Suprapubic skin (tissue), 4 donors: ENCODE results near the gene EIF2AK2.

Source experiments
- CTCF ChIP-seq, 2 donors: fragments of 200-600 bp in 1 of 2; fragments of 450-650 bp in 1 of 2; sonication (generic) in 1 of 2; IDR thresholded peaks; one replicate each; pipeline ENCODE4 v1.5.1; 2016 to 2019; ENCODE audit warnings: antibody characterized with exemption in 2 of 2, mild to moderate bottlenecking in 1 of 2, moderate library complexity in 1 of 2
- POLR2A ChIP-seq, 2 donors: fragments of 450-650 bp; IDR thresholded peaks; one replicate each; pipeline ENCODE4 v1.6.1; 2017; ENCODE audit warnings: antibody characterized with exemption in 2 of 2, mild to moderate bottlenecking in 2 of 2, moderate library complexity in 2 of 2
- POLR2AphosphoS5 ChIP-seq, 3 donors: sonication (generic); formaldehyde crosslinking; IDR thresholded peaks; one replicate each; pipeline ENCODE4 v1.6.1; 2017; ENCODE audit warnings: antibody characterized with exemption in 3 of 3

- no peak for TF ChIP-seq CTCF (IDR thresholded peaks at IDR 0.05)
- TF ChIP-seq POLR2AphosphoS5 (IDR thresholded peaks at IDR 0.05) = no peak
- no peak for TF ChIP-seq POLR2A (IDR thresholded peaks at IDR 0.05)
Observed at GRCh38 chr2:37125416-37125815, 31.4 kb downstream of the EIF2AK2 start.
